Lower leg skin (tissue), 3 donors: Measurements from ENCODE around the gene TRPC4.

ENCODE experiments used
- CTCF ChIP-seq, 3 donors: fragments of 450-650 bp; IDR thresholded peaks; one replicate each; pipeline ENCODE4 v1.5.1; 2016; ENCODE audit warnings: antibody characterized with exemption in 3 of 3, mild to moderate bottlenecking in 3 of 3, moderate library complexity in 2 of 3
- POLR2A ChIP-seq, 2 donors: fragments of 450-650 bp; IDR thresholded peaks; one replicate each; pipeline ENCODE4 v1.6.1; 2016 to 2017; ENCODE audit warnings: antibody characterized with exemption in 2 of 2, mild to moderate bottlenecking in 1 of 2, moderate library complexity in 1 of 2

GRCh38 chr13:37906880-37907279 is 37.3 kb upstream of the TRPC4 start:
- TF ChIP-seq POLR2A (IDR thresholded peaks at IDR 0.05) (no peak), CTCF (IDR thresholded peaks at IDR 0.05) (no peak)
